Dermis microvascular lymphatic vessel endothelial cell (primary cell): ENCODE data around the gene DDOST. TPM values are rescaled to one million over a fixed set of nuclear protein-coding genes. Genes with fewer than 3 reads are reported as not detected.
A peak's percentile ranks its signal among the peaks of the same experiment; 100 is the strongest.

Source experiments
- DNase-seq, 2 donors: peaks; one replicate each; pipeline versions ENCODE4 v3.0.0 to v3.0.0-alpha.2; 2010; ENCODE audit warnings: low read depth in 2 of 2
- total RNA-seq: library from RNA; depleted of rRNA; stranded (reverse); fragments of >200 nt; gene quantifications from 2 replicates; pipeline ENCODE4 v1.2.1, GENCODE V29; 2014

Gene DDOST
- total RNA-seq: 302 and 328 TPM in 2 replicates

GRCh38 chr1:20661207-20662109, at the start of gene DDOST:
Gene DDOST (minus strand): TSS chr1:20661369. CDS start chr1:20661350, 19 bp downstream.
- peak; percentile 95 to 99 for DNase-seq

GRCh38 chr1:20710469-20711284, 49.5 kb upstream of the DDOST start:
- DNase-seq: no peak

- DNase-seq: no peak
These were observed 48.7 kb upstream of the DDOST start for GRCh38 chr1:20709868-20710267.

GRCh38 chr1:20708891-20709290, 47.7 kb upstream of the DDOST start:
- no peak for DNase-seq

GRCh38 chr1:20708057-20708456, 46.9 kb upstream of the DDOST start:
- no peak for DNase-seq

GRCh38 chr1:20706841-20707240, 45.7 kb upstream of the DDOST start:
- no peak for DNase-seq

GRCh38 chr1:20705203-20705755, 44.1 kb upstream of the DDOST start:
- no peak for DNase-seq

GRCh38 chr1:20704390-20705202, 43.4 kb upstream of the DDOST start:
- DNase-seq: no peak

- DNase-seq: no peak
These were observed 42.1 kb upstream of the DDOST start for GRCh38 chr1:20703124-20703756.

GRCh38 chr1:20702416-20702815, 41.2 kb upstream of the DDOST start:
- DNase-seq: peak in 1 of 2 donors; percentile 17

GRCh38 chr1:20701847-20702246, 40.7 kb upstream of the DDOST start:
- DNase-seq: no peak

- DNase-seq: no peak
These were observed 40.3 kb upstream of the DDOST start for GRCh38 chr1:20701446-20701845.

- peak in 1 of 2 donors; percentile 62 for DNase-seq
These were observed 39.6 kb upstream of the DDOST start for GRCh38 chr1:20700636-20701215.

GRCh38 chr1:20699558-20699957, 38.4 kb upstream of the DDOST start:
- no peak for DNase-seq

GRCh38 chr1:20698195-20698910, 37.2 kb upstream of the DDOST start:
- no peak for DNase-seq

GRCh38 chr1:20697563-20697962, 36.4 kb upstream of the DDOST start:
- DNase-seq: no peak

GRCh38 chr1:20696397-20697333, 35.5 kb upstream of the DDOST start:
- DNase-seq: peak; percentile 60 to 86

- no peak for DNase-seq
These were observed 34.3 kb upstream of the DDOST start for GRCh38 chr1:20695515-20695914.

GRCh38 chr1:20693623-20694022, 32.5 kb upstream of the DDOST start:
- DNase-seq: no peak
